A673 (cell line): ENCODE results near the gene MOCOS.

Experiments used
- EZH2 ChIP-seq: fragments of 200-600 bp; sonication (generic); IDR thresholded peaks from 2 replicates; pipeline ENCODE4 v1.6.1; 2017; ENCODE audit warnings: borderline replicate concordance, low read depth, mild to moderate bottlenecking, mixed read lengths, antibody characterized with exemption, low read length; ENCODE audit not compliant: poor library complexity, severe bottlenecking
- TF ChIP-seq, protein P1 (sequence below): fragments of 300-800, 200-600 bp; sonication (generic); conservative IDR thresholded peaks from 2 replicates; pipeline ENCODE4 v1.5.1; 2017; ENCODE audit warnings: low read depth, mild to moderate bottlenecking, antibody characterized with exemption, low read length, moderate library complexity, mixed read lengths

- TF ChIP-seq, protein P1, sequence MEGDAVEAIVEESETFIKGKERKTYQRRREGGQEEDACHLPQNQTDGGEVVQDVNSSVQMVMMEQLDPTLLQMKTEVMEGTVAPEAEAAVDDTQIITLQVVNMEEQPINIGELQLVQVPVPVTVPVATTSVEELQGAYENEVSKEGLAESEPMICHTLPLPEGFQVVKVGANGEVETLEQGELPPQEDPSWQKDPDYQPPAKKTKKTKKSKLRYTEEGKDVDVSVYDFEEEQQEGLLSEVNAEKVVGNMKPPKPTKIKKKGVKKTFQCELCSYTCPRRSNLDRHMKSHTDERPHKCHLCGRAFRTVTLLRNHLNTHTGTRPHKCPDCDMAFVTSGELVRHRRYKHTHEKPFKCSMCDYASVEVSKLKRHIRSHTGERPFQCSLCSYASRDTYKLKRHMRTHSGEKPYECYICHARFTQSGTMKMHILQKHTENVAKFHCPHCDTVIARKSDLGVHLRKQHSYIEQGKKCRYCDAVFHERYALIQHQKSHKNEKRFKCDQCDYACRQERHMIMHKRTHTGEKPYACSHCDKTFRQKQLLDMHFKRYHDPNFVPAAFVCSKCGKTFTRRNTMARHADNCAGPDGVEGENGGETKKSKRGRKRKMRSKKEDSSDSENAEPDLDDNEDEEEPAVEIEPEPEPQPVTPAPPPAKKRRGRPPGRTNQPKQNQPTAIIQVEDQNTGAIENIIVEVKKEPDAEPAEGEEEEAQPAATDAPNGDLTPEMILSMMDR, result no peak
- TF ChIP-seq EZH2, result no peak
Measured at GRCh38 chr18:36256094-36256493, 68.8 kb downstream of the MOCOS start.
